Stimulated activated naive CD4-positive, alpha-beta T cell treated with Interleukin-2 at 50 U/mL for 16 hours (primary cell): ENCODE measurements around the gene TSTD1.
"Not testable (repeated sequence)": the region's sequence is repeated elsewhere in the genome, so short reads cannot be mapped to it uniquely, and the experiment has no call there.

Experiments used
- DNase-seq: peaks from one replicate; lab custom pipeline; 2025; lab: John Stamatoyannopoulos, UW

The TSTD1 gene

GRCh38 chr1:161037661-161038522, 872 bp downstream of the TSTD1 start:
- DNase-seq, result no peak

GRCh38 chr1:161033751-161034150, 5.0 kb downstream of the TSTD1 start:
- DNase-seq, result no peak

- DNase-seq, result no peak
Observed at GRCh38 chr1:161032409-161032808, 6.4 kb downstream of the TSTD1 start.

GRCh38 chr1:161031874-161032273, 6.9 kb downstream of the TSTD1 start:
- DNase-seq, result no peak

GRCh38 chr1:161029466-161029865, 9.3 kb downstream of the TSTD1 start:
- DNase-seq, result not testable (repeated sequence)

- DNase-seq, result peak; percentile 5
Observed at GRCh38 chr1:161026954-161027353, 11.8 kb downstream of the TSTD1 start.

GRCh38 chr1:161022432-161022831, 16.3 kb downstream of the TSTD1 start:
- DNase-seq, result not testable (repeated sequence)

GRCh38 chr1:161021970-161022353, 16.8 kb downstream of the TSTD1 start:
- no peak for DNase-seq

GRCh38 chr1:161021165-161021969, 17.4 kb downstream of the TSTD1 start:
- DNase-seq, result peak; percentile 83

GRCh38 chr1:161020509-161021164, 18.1 kb downstream of the TSTD1 start, which contains the start of gene F11R:
Gene F11R, minus strand, starts transcription at chr1:161021152. Its CDS starts 79 bp downstream, at chr1:161021073.
- DNase-seq, result peak; percentile 33

- DNase-seq, result no peak
Observed at GRCh38 chr1:161019751-161020495, 18.8 kb downstream of the TSTD1 start.

GRCh38 chr1:161019111-161019660, 19.6 kb downstream of the TSTD1 start:
- not testable (repeated sequence) for DNase-seq

- no peak for DNase-seq
Observed at GRCh38 chr1:161018631-161018930, 20.2 kb downstream of the TSTD1 start.

GRCh38 chr1:161017756-161018630, 20.8 kb downstream of the TSTD1 start:
- no peak for DNase-seq

- not testable (repeated sequence) for DNase-seq
Observed at GRCh38 chr1:161017181-161017580, 21.6 kb downstream of the TSTD1 start.

- DNase-seq, result not testable (repeated sequence)
Observed at GRCh38 chr1:161016683-161017082, 22.1 kb downstream of the TSTD1 start.

GRCh38 chr1:161013488-161014230, 25.1 kb downstream of the TSTD1 start:
- peak; percentile 48 for DNase-seq

GRCh38 chr1:161013131-161013487, 25.7 kb downstream of the TSTD1 start:
- DNase-seq, result no peak

- no peak for DNase-seq
Observed at GRCh38 chr1:161012420-161012819, 26.3 kb downstream of the TSTD1 start.
